H9 (cell line): ENCODE results near the gene RARA. TPM values are rescaled to one million over a fixed set of nuclear protein-coding genes. Genes with fewer than 3 reads are reported as not detected.

ENCODE experiments used
- DNase-seq: peaks from one replicate; pipeline ENCODE4 v3.0.0-alpha.2; 2017
- H2AFZ ChIP-seq: one replicate; pipeline ENCODE4 v1.6.1; 2013; ENCODE audit warnings: mild to moderate bottlenecking, low read length, control low read depth, moderate library complexity
- H2AK5ac ChIP-seq: 2 replicates; pipeline ENCODE4 v1.6.1; 2013; ENCODE audit warnings: low read length, control low read depth, mixed read lengths; ENCODE audit not compliant: insufficient read length
- H2BK120ac ChIP-seq: one replicate; pipeline ENCODE4 v1.6.1; 2013; ENCODE audit warnings: low read depth, mild to moderate bottlenecking, low read length, control low read depth, inconsistent platforms; ENCODE audit not compliant: poor library complexity, severe bottlenecking
- H2BK12ac ChIP-seq: 2 replicates; pipeline ENCODE4 v1.6.1; 2013; ENCODE audit warnings: low read length, control low read depth, mixed read lengths, low read depth; ENCODE audit not compliant: insufficient read length
- H2BK15ac ChIP-seq: 2 replicates; pipeline ENCODE4 v1.6.1; 2013; ENCODE audit warnings: low read depth, low read length, control low read depth
- H2BK20ac ChIP-seq: one replicate; pipeline ENCODE4 v1.6.1; 2013; ENCODE audit warnings: low read depth, mild to moderate bottlenecking, low read length, control low read depth, inconsistent platforms; ENCODE audit not compliant: poor library complexity, severe bottlenecking
- H2BK5ac ChIP-seq: 2 replicates; pipeline ENCODE4 v1.6.1; 2013; ENCODE audit warnings: low read length, control low read depth, mixed read lengths; ENCODE audit not compliant: insufficient read length
- H3K14ac ChIP-seq: 2 replicates; pipeline ENCODE4 v1.6.1; 2013; ENCODE audit warnings: low read length, control low read depth; ENCODE audit not compliant: insufficient read depth
- H3K18ac ChIP-seq: 2 replicates; pipeline ENCODE4 v1.6.1; 2013; ENCODE audit warnings: low read depth, mild to moderate bottlenecking, mixed read lengths, low read length, control low read depth; ENCODE audit not compliant: insufficient read length
- H3K23ac ChIP-seq: 2 replicates; pipeline ENCODE4 v1.6.1; 2013; ENCODE audit warnings: low read length, control low read depth, mixed read lengths, low read depth; ENCODE audit not compliant: insufficient read length
- H3K23me2 ChIP-seq: 2 replicates; pipeline ENCODE4 v1.6.1; 2013; ENCODE audit warnings: low read depth, mild to moderate bottlenecking, mixed read lengths, low read length, control low read depth; ENCODE audit not compliant: insufficient read length, poor library complexity, severe bottlenecking
- H3K27ac ChIP-seq: 2 replicates; pipeline ENCODE4 v1.5.1; 2013; ENCODE audit warnings: low read length, control low read depth, mixed read lengths, low read depth; ENCODE audit not compliant: insufficient read length
- H3K27me3 ChIP-seq: 2 replicates; pipeline ENCODE4 v1.6.1; 2013; ENCODE audit warnings: low read length, control low read depth, inconsistent platforms; ENCODE audit not compliant: insufficient read depth
- H3K4ac ChIP-seq: 2 replicates; pipeline ENCODE4 v1.6.1; 2013; ENCODE audit warnings: low read depth, mild to moderate bottlenecking, control low read depth, inconsistent platforms, low read length, moderate library complexity
- H3K4me1 ChIP-seq: 2 replicates; pipeline ENCODE4 v1.6.1; 2013; ENCODE audit warnings: low read length, control low read depth, inconsistent platforms; ENCODE audit not compliant: insufficient read depth
- H3K4me2 ChIP-seq: 2 replicates; pipeline ENCODE4 v1.6.1; 2013; ENCODE audit warnings: low read length, control low read depth, mixed read lengths; ENCODE audit not compliant: insufficient read length, insufficient read depth
- H3K56ac ChIP-seq: 2 replicates; pipeline ENCODE4 v1.6.1; 2013; ENCODE audit warnings: low read depth, mild to moderate bottlenecking, mixed read lengths, low read length, control low read depth; ENCODE audit not compliant: insufficient read length
- H3K79me1 ChIP-seq: 2 replicates; pipeline ENCODE4 v1.6.1; 2013; ENCODE audit warnings: low read depth, mild to moderate bottlenecking, moderate library complexity, low read length, control low read depth, inconsistent platforms; ENCODE audit not compliant: insufficient read depth, poor library complexity, severe bottlenecking
- H3K79me2 ChIP-seq: 2 replicates; pipeline ENCODE4 v1.6.1; 2013; ENCODE audit warnings: low read length, control low read depth, inconsistent platforms; ENCODE audit not compliant: insufficient read depth
- H3K9ac ChIP-seq: 2 replicates; pipeline ENCODE4 v1.6.1; 2013; ENCODE audit warnings: low read length, control low read depth, mixed read lengths; ENCODE audit not compliant: insufficient read length; ENCODE audit errors: extremely low read depth
- H3K9me3 ChIP-seq: one replicate; pipeline ENCODE4 v1.6.1; 2013; ENCODE audit warnings: low read depth, low read length, inconsistent platforms; ENCODE audit not compliant: control insufficient read depth
- H3T11ph ChIP-seq: one replicate; pipeline ENCODE4 v1.6.1; 2013; ENCODE audit warnings: mild to moderate bottlenecking, low read length, control low read depth, inconsistent platforms
- H4K20me1 ChIP-seq: one replicate; pipeline ENCODE4 v1.6.1; 2013; ENCODE audit not compliant: control insufficient read depth, insufficient read length, insufficient read depth
- H4K5ac ChIP-seq: 2 replicates; pipeline ENCODE4 v1.6.1; 2013; ENCODE audit warnings: low read depth, mild to moderate bottlenecking, mixed read lengths, low read length, control low read depth; ENCODE audit not compliant: insufficient read length
- H4K8ac ChIP-seq: replicated peaks from 2 replicates; pipeline ENCODE4 v1.6.1; 2013; ENCODE audit warnings: low read length, control low read depth, mixed read lengths, low read depth; ENCODE audit not compliant: insufficient read length
- H4K91ac ChIP-seq: 2 replicates; pipeline ENCODE4 v1.6.1; 2013; ENCODE audit warnings: low read depth, mild to moderate bottlenecking, moderate library complexity, mixed read lengths, low read length, control low read depth; ENCODE audit not compliant: insufficient read length
- H3K27ac Mint-ChIP-seq, 3 experiments: 2 replicates in 2 of 3; 3 replicates in 1 of 3; pipeline ENCODE4 v1.8.0; 2020 to 2021; ENCODE audit warnings: mixed read lengths in 3 of 3, mild to moderate bottlenecking in 1 of 3, moderate library complexity in 1 of 3
- H3K27me3 Mint-ChIP-seq: 2 replicates; pipeline ENCODE4 v1.8.0; 2021; ENCODE audit warnings: low read depth, mild to moderate bottlenecking, moderate library complexity, mixed read lengths
- H3K36me3 Mint-ChIP-seq, 3 experiments: 2 replicates in 2 of 3; 3 replicates in 1 of 3; pipeline ENCODE4 v1.8.0; 2020 to 2021; ENCODE audit warnings: low read depth in 3 of 3, mixed read lengths in 3 of 3; ENCODE audit not compliant: insufficient read depth in 1 of 3
- H3K4me1 Mint-ChIP-seq, 2 experiments: 2 replicates each; pipeline ENCODE4 v1.8.0; 2020; ENCODE audit warnings: mixed read lengths in 2 of 2
- H3K4me3 Mint-ChIP-seq, 2 experiments: 2 replicates in 1 of 2; 3 replicates in 1 of 2; pipeline ENCODE4 v1.8.0; 2020 to 2021; ENCODE audit warnings: mild to moderate bottlenecking in 2 of 2, mixed read lengths in 2 of 2, moderate library complexity in 1 of 2
- H3K9me3 Mint-ChIP-seq, 2 experiments: 2 replicates in 1 of 2; 3 replicates in 1 of 2; pipeline ENCODE4 v1.8.0; 2020; ENCODE audit warnings: mild to moderate bottlenecking in 2 of 2, mixed read lengths in 2 of 2, moderate library complexity in 1 of 2
- WGBS: extraction: QIAGEN DNeasy Blood & Tissue Kit; methylation state at CpG from one replicate; pipeline ENCODE4 v1.1.7; 2013; ENCODE audit warnings: missing lambda C conversion rate, low lambda C conversion rate, mixed read lengths; ENCODE audit not compliant: insufficient read length; ENCODE audit errors: extremely low coverage; 5-methylcytosine and 5-hydroxymethylcytosine counted together
- total RNA-seq: library from RNA; stranded (reverse); gene quantifications from 2 replicates; pipeline ENCODE4 v1.2.1, GENCODE V29; 2021
- TF ChIP-seq, protein P1 (sequence below): fragments of 200-600 bp; sonication (generic); conservative IDR thresholded peaks from 3 replicates; pipeline ENCODE4 v1.8.0; 2021; ENCODE audit warnings: antibody characterized with exemption, mild to moderate bottlenecking

Gene RARA
- total RNA-seq, 1 experiment from 2014 or later, result 17.6 TPM

DNA sequence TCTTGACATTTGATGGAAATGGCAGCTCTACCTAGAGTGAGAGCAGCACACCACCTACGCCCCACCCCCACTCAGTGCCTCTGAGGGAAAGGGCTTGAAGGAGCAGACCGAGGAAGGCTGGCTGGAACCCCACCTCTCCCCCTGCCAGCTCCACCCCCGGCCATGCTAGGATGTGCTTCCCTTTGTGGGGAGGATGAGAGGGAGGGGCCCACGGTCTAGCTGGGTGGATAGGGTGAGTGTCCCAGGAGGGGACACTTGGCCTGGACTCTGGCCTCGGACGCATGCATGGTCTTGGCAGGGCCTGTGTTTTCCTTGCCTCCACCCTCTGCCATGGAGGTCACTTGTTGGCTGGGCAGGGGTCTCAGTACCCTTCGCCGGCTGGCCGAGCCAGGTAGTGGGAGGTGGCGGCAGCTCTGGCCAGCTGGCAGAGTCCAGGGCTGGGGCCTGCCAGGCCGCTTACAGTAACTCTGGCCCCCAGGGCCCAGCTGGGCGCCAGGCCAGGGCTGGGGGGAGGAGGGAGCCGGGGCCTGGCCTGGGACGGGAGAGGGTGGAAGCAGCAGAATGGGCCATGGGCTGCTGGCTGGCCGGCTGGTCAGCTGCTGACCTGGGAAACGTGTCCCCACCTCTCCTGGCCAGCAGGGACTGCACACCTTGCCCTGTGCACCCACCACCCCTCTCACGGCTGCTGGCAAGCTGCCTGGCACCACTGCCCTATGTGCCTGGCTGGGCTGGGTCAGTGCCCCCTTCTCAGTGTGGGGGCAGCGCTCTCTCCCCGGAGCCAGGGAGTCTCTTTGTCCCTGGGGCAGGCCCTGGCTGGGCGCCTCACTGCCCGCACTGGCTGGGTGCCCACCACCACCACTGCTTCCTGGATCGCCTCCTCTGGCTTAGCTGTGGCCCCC lies 23.0 kb downstream of the RARA start:
- H3K79me2 ChIP-seq, result no peaks in the 10 kb centered on the region
- Mint-ChIP-seq H3K9me3 (no peaks in the 10 kb centered on the region), H3K27ac (no peak overlapping the region), H3K27me3 (peaks cover 50% of the 10 kb centered on the region), H3K4me3 (no peak overlapping the region), H3K4me1 (peaks cover 10 to 24% of the 10 kb centered on the region in 2 experiments), H3K36me3 (peaks cover 6 to 8% (median 7%) of the 10 kb centered on the region in 3 experiments)
- H3T11ph ChIP-seq, result no peak overlapping the region
- H3K18ac ChIP-seq, result no peak overlapping the region
- no peak overlapping the region for H3K4ac ChIP-seq
- no peak overlapping the region for H2BK20ac ChIP-seq
- H2AFZ ChIP-seq, result no peak overlapping the region
- no peak overlapping the region for H3K23ac ChIP-seq
- H3K56ac ChIP-seq, result no peak overlapping the region
- TF ChIP-seq, protein P1, sequence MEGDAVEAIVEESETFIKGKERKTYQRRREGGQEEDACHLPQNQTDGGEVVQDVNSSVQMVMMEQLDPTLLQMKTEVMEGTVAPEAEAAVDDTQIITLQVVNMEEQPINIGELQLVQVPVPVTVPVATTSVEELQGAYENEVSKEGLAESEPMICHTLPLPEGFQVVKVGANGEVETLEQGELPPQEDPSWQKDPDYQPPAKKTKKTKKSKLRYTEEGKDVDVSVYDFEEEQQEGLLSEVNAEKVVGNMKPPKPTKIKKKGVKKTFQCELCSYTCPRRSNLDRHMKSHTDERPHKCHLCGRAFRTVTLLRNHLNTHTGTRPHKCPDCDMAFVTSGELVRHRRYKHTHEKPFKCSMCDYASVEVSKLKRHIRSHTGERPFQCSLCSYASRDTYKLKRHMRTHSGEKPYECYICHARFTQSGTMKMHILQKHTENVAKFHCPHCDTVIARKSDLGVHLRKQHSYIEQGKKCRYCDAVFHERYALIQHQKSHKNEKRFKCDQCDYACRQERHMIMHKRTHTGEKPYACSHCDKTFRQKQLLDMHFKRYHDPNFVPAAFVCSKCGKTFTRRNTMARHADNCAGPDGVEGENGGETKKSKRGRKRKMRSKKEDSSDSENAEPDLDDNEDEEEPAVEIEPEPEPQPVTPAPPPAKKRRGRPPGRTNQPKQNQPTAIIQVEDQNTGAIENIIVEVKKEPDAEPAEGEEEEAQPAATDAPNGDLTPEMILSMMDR, result no peak
- H4K8ac ChIP-seq, result no peak overlapping the region
- no CpG with 5 or more reads among the region's 22 CpGs for WGBS
- H3K27me3 ChIP-seq, result no peaks in the 10 kb centered on the region; the same call in 1 of the 2 replicates
- H2BK15ac ChIP-seq, result no peak overlapping the region
- H3K9ac ChIP-seq, result no peak overlapping the region
- no peaks in the 10 kb centered on the region for H3K79me1 ChIP-seq
- H2BK12ac ChIP-seq, result no peak overlapping the region
- H2BK5ac ChIP-seq, result no peak overlapping the region
- no peaks in the 10 kb centered on the region for H3K9me3 ChIP-seq
- no peak overlapping the region for H2BK120ac ChIP-seq
- no peak overlapping the region for H4K5ac ChIP-seq
- no peaks in the 10 kb centered on the region for H3K23me2 ChIP-seq
- peaks cover 2% of the 10 kb centered on the region; the same call in 1 of the 2 replicates for H3K4me1 ChIP-seq
- no peak overlapping the region for H2AK5ac ChIP-seq
- no peak overlapping the region for H3K27ac ChIP-seq
- no peak overlapping the region; the same call in 1 of the 2 replicates for H3K14ac ChIP-seq
- H3K4me2 ChIP-seq, result no peak overlapping the region
- peaks cover 3% of the 10 kb centered on the region for H4K20me1 ChIP-seq
- H4K91ac ChIP-seq, result no peak overlapping the region
- no peak for DNase-seq
